Activated CD4-positive, alpha-beta memory T cell treated with anti-CD3 and anti-CD28 coated beads for 36 hours (primary cell): ENCODE results near the gene MAPK8IP3. TPM values are rescaled to one million over a fixed set of nuclear protein-coding genes. Genes with fewer than 3 reads are reported as not detected.
A peak's percentile ranks its signal among the peaks of the same experiment; 100 is the strongest.

Experiments used
- CTCF ChIA-PET: fragments of 350-600 bp; sonication (Branson Sonifier 250); formaldehyde crosslinking; loops from one replicate; lab custom pipeline; 2021; ENCODE audit warnings: antibody characterized with exemption, inconsistent platforms; lab: Charles Lee
- POLR2A ChIA-PET: fragments of 350-600 bp; sonication (Branson Sonifier 250); formaldehyde crosslinking; loops from one replicate; lab custom pipeline; 2021; ENCODE audit warnings: antibody characterized with exemption; lab: Charles Lee
- DNase-seq: peaks from one replicate; pipeline ENCODE4 v3.0.0-alpha.2; 2020
- H3K27ac Mint-ChIP-seq: one replicate; pipeline ENCODE4 v1.8.0; 2021; ENCODE audit warnings: mixed read lengths
- H3K27me3 Mint-ChIP-seq: one replicate; pipeline ENCODE4 v1.8.0; 2021; ENCODE audit warnings: mixed read lengths
- H3K36me3 Mint-ChIP-seq: one replicate; pipeline ENCODE4 v1.8.0; 2021; ENCODE audit warnings: mixed read lengths
- H3K4me1 Mint-ChIP-seq: one replicate; pipeline ENCODE4 v1.8.0; 2021; ENCODE audit warnings: low read depth, mixed read lengths
- H3K4me3 Mint-ChIP-seq: one replicate; pipeline ENCODE4 v1.8.0; 2021; ENCODE audit warnings: mild to moderate bottlenecking, mixed read lengths
- H3K9me3 Mint-ChIP-seq: one replicate; pipeline ENCODE4 v1.8.0; 2021; ENCODE audit warnings: mixed read lengths
- intact Hi-C: fragments of 100-400 bp; cut with micrococcal nuclease; formaldehyde crosslinking; loops from one replicate; pipeline ENCODE4 v1.15.1; 2023
- total RNA-seq, 2 experiments: library from RNA; stranded (reverse); gene quantifications; one replicate each; pipeline ENCODE4 v1.2.3, GENCODE V29; 2021

The MAPK8IP3 gene
- total RNA-seq, 2 experiments from 2014 or later: 51.7 to 56.8 TPM

DNA sequence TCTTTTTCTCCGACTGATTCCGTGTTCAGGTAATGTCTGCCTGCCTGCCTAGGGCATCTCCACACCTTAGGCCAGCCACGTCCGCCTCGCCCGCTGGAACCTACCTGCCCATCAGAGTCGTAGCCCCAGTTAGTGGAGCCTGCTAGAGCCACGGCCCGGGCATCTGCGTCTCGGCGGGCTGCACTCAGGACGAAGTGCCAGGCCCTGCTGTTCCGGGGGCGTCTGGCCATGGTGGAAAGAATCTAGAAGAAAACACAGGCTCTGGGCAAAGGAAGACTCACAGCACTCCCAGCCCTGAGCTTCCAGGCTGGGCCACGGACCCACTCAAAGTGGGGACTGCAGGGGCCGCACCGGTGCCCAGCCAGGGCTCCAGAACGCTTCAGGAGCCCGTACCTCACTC, 75.3 kb downstream of the MAPK8IP3 start:
- H3K4me3 Mint-ChIP-seq: peak overlapping the region; percentile 76
- POLR2A ChIA-PET: interaction anchor here (0.7 to 5.4 kb wide), 4 partner anchors 10 to 374 kb away, joined by 3 to 56 read pairs (median 3); partner anchors contain the start of genes EME2, MRPS34, NME3 and TRAF7
- peaks cover 20% of the 10 kb centered on the region for H3K4me1 Mint-ChIP-seq
- no peaks in the 10 kb centered on the region for H3K9me3 Mint-ChIP-seq
- H3K27ac Mint-ChIP-seq: no peak overlapping the region
- peaks cover 3% of the 10 kb centered on the region for H3K36me3 Mint-ChIP-seq
- no peaks in the 10 kb centered on the region for H3K27me3 Mint-ChIP-seq
- DNase-seq: no peak
- intact Hi-C loops: no loop called here
- CTCF ChIA-PET: interaction anchor here (3.5 kb wide), 1 partner anchor 8 kb away, joined by 42 read pairs; the partner anchor contains the start of genes EME2, MRPS34 and NME3

DNA sequence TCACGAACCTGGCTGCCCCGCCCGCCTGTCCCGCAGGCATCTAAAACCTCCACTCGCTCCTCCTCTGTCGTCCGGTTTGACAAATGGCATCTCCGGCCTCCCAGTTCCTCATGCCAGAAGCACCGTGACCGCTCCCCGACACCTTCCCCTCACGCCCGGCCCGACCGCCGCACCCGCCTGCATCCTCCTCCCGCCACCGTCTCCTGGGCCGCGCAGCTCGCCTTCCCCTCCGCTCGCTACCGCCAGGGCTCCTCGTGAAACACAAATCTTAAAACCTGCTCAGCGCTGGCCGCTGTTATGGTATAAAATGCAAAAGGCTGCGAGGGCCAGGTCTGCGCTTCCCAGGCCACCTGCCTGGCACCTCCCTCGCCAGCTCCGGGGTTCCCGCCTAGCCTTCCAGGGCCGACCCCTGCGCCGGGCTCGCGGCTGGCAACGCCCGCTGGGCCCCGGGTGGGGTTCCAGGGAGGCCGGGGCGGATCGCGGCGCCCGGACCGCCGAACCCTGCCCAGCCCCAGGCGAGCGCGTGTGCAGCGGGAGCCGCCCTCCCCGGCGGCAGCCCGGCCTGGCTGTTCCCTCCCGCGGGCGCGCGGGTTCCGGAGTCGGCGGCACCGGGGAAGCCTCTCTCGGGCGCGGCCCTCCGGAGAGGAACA, 75.9 kb downstream of the MAPK8IP3 start:
- Mint-ChIP-seq H3K4me3 (peak overlapping the region; percentile 76), H3K27ac (peak overlapping the region; percentile 65), H3K36me3 (peaks cover 3% of the 10 kb centered on the region), H3K4me1 (peaks cover 20% of the 10 kb centered on the region), H3K27me3 (no peaks in the 10 kb centered on the region), H3K9me3 (no peaks in the 10 kb centered on the region)
- CTCF ChIA-PET: interaction anchor here (0.9 to 3.5 kb wide), 11 partner anchors 9 to 374 kb away, joined by 3 to 42 read pairs (median 3); partner anchors contain the start of genes EME2, JPT2, MAPK8IP3 and MRPS34
- POLR2A ChIA-PET: interaction anchor here (0.7 to 5.4 kb wide), 10 partner anchors 8 to 403 kb away, joined by 3 to 56 read pairs (median 4); partner anchors contain the start of genes EME2, FAHD1, HAGH and MRPS34
- DNase-seq: peak; percentile 47
- intact Hi-C loops: loop anchor here (1.0 to 2.0 kb wide), 3 partner anchors 9 to 161 kb away; partner anchors contain the start of genes HAGH, MRPS34 and MSRB1

DNA sequence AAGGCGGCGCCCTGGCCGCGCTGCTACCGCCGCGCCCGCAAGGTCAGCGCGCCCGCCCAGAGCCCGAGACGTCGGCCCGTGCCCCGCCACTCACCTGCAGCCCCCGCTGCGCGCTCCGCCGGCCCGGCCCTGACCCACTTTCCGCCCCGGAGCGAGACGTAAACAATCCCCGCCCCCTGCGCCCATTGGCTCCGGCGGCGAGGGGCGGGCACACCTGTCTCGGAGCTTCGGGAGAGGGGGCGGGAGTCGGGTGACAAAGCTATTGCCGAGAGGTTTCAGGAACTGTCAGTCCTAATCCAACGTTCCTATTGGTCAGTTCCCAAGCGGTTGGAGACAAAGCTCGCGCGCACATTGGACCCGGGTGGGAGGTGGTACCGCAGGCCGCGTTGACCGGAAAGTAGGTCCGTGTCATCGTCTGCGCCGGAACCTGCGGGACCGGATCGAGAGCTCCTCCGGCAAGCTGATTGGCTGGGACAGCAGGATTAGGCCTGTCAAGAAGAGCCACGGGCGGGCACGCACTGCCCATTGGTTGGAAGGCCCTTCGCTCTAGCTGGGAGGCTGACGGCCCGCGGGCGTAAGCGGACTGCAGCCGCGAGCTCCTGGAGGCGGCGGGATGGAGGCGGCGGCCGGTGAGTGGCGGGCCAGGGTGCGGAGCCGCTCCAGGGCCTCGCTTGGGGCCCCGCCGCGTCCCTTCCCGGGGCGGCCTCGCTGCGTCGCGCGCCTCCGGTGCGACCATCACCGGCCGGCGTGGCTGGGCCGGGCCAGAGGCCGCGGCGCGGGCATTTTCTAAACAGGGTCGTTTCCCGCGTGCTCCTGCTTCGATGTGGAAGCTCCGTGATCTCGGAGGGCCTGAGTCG, 76.6 kb downstream of the MAPK8IP3 start, which contains the start of the genes NUBP2 and SPSB3:
TSS of gene NUBP2 (plus strand) at position 553 of the 857 bp plus-strand sequence. CDS start at position 614, 61 bp downstream.
TSS of gene SPSB3 (minus strand) at position 164 of the 857 bp plus-strand sequence. CDS start 1,088 bp downstream, outside the sequence.
- Mint-ChIP-seq H3K4me1 (peaks cover 20% of the 10 kb centered on the region), H3K36me3 (peaks cover 3% of the 10 kb centered on the region), H3K9me3 (no peaks in the 10 kb centered on the region), H3K4me3 (peak within 1 kb of the TSS; percentile 92), H3K27ac (peak within 1 kb of the TSS; percentile 78), H3K27me3 (no peaks in the 10 kb centered on the region)
- POLR2A ChIA-PET: interaction anchor here (0.5 to 5.4 kb wide), 15 partner anchors 9 to 404 kb away, joined by 3 to 56 read pairs (median 4); partner anchors contain the start of genes EME2, FAHD1, HAGH and MRPS34
- intact Hi-C loops: loop anchor here (1.0 to 2.0 kb wide), 3 partner anchors 9 to 160 kb away; partner anchors contain the start of genes HAGH, MRPS34 and MSRB1
- DNase-seq: peak; percentile 100
- CTCF ChIA-PET: interaction anchor here (0.6 to 3.5 kb wide), 19 partner anchors 10 to 373 kb away, joined by 3 to 42 read pairs (median 3); partner anchors contain the start of genes EME2, FAHD1, HAGH and JPT2

DNA sequence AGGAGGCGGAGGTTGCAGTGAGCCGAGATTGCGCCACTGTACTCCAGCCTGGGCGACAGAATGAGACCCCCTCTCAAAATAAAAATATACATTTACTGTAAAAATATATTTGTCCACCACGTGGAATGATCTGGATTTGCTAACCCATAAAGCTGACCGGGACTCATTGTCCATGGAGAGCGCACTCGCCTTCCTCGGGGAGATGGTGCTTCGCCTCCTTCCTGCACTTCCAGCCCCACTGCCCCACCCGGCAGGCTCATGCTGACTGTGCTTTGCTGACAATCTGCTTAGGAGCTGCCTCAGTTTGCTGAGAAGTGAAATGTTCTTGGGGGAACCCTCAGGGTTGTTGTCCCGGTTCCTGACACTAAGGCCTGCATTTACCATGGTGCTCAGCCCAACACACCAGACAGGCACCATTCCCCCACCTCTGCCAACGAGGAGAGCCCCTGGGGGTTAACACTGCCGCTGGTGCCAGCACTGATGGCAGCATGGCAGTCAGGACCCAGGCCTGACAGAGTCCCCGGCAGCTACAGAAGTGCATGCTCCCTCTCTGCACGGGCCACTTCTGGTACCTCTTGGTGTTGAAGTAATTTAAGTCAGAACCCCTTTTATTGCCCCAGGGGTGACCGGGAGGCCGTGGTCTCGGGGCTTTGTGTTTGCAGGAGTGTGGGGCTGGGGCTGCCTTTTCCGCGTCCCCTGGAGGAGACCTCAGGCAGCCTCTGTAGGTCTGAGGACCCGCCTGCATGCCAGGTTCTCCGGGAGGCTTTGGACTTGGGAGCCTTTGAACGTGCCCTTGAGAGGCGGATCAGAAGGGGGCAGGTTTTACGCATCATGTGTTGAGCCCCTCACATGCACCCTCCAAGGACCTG, 79.2 kb downstream of the MAPK8IP3 start:
- ChIA-PET POLR2A (interaction anchor here (0.6 kb wide), 1 partner anchor 50 kb away, joined by 3 read pairs; no protein-coding TSS in a partner anchor), CTCF (interaction anchor here (3.5 kb wide), 1 partner anchor 12 kb away, joined by 42 read pairs; the partner anchor contains the start of genes EME2, MRPS34 and NME3)
- H3K4me1 Mint-ChIP-seq: peaks cover 20% of the 10 kb centered on the region
- H3K9me3 Mint-ChIP-seq: no peaks in the 10 kb centered on the region
- peaks cover 6% of the 10 kb centered on the region for H3K36me3 Mint-ChIP-seq
- no peak overlapping the region for H3K27ac Mint-ChIP-seq
- H3K27me3 Mint-ChIP-seq: no peaks in the 10 kb centered on the region
- intact Hi-C loops: no loop called here
- peak overlapping the region; percentile 45 for H3K4me3 Mint-ChIP-seq
- DNase-seq: no peak

DNA sequence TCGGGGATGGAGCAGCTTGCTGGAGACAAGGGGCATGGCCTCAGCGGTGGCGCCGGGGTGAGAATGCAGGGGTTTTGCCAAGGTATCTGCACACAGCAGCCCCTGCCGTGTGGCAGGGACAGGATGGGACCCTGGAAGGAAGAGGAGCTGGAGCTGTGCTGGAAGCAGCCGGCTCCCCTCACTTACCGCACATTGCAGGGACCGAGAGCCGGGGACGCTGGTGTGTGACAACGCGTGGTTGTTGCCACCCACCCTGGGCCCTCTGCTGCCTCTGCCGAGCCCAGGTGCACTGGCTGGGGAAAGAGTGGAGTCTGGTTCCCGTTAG, 79.8 kb downstream of the MAPK8IP3 start:
- H3K27me3 Mint-ChIP-seq: no peaks in the 10 kb centered on the region
- CTCF ChIA-PET: no interaction called here
- H3K36me3 Mint-ChIP-seq: peaks cover 8% of the 10 kb centered on the region
- DNase-seq: no peak
- H3K27ac Mint-ChIP-seq: no peak overlapping the region
- intact Hi-C loops: no loop called here
- H3K4me3 Mint-ChIP-seq: no peak overlapping the region
- H3K9me3 Mint-ChIP-seq: no peaks in the 10 kb centered on the region
- POLR2A ChIA-PET: no interaction called here
- H3K4me1 Mint-ChIP-seq: peaks cover 20% of the 10 kb centered on the region

DNA sequence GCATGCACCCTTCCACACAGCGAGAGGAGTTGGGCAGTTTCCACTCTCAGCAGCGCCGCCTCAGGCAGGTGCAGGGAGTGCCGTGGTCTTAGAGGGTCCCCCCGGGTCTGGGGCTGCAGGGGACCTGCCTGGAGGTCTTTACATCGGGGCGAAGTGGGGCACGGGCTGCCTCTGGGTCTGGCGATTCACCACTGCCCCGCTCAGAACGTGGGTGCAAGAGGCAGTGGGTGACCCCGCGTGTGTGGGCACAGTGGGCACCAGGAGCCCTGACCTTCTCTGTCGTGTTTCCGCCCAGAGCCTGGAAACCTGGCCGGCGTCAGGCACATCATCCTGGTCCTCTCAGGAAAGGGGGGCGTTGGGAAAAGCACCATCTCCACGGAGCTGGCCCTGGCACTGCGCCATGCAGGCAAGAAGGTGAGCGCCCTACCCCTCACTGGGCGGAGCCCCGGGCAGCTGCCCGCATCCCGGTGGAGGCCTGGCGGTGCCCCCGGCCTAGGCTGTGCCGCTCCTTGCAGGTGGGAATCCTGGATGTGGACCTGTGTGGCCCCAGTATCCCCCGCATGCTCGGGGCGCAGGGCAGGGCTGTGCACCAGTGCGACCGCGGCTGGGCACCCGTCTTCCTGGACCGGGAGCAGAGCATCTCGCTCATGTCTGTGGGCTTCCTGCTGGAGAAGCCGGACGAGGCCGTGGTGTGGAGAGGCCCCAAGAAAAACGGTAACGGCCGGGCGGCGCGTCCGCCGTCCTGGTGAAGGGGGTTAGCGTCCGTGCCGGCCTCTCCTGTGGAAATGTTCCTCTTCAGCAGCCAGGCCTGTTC, 80.5 kb downstream of the MAPK8IP3 start:
- CTCF ChIA-PET: no interaction called here
- POLR2A ChIA-PET: no interaction called here
- Mint-ChIP-seq H3K9me3 (no peaks in the 10 kb centered on the region), H3K36me3 (peaks cover 8% of the 10 kb centered on the region), H3K27ac (no peak overlapping the region), H3K4me3 (no peak overlapping the region), H3K27me3 (no peaks in the 10 kb centered on the region), H3K4me1 (peaks cover 16% of the 10 kb centered on the region)
- DNase-seq: no peak
- intact Hi-C loops: no loop called here

DNA sequence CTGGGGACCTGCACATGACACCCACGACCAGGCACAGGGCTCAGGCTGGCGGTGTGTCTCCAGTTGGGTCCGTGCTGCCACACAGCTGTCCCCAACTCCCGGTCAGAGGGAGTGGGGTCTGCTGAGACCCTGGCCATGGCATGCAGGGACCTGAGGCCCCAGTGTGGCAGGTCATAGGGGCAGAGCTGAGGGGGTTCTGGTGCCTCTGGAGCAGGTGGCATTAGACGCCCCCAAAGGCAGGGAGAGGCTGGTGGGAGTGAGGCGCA, 81.0 kb downstream of the MAPK8IP3 start:
- CTCF ChIA-PET: no interaction called here
- H3K27ac Mint-ChIP-seq: no peak overlapping the region
- no peaks in the 10 kb centered on the region for H3K9me3 Mint-ChIP-seq
- POLR2A ChIA-PET: no interaction called here
- H3K27me3 Mint-ChIP-seq: no peaks in the 10 kb centered on the region
- intact Hi-C loops: no loop called here
- peaks cover 12% of the 10 kb centered on the region for H3K4me1 Mint-ChIP-seq
- H3K36me3 Mint-ChIP-seq: peaks cover 8% of the 10 kb centered on the region
- DNase-seq: no peak
- H3K4me3 Mint-ChIP-seq: no peak overlapping the region

DNA sequence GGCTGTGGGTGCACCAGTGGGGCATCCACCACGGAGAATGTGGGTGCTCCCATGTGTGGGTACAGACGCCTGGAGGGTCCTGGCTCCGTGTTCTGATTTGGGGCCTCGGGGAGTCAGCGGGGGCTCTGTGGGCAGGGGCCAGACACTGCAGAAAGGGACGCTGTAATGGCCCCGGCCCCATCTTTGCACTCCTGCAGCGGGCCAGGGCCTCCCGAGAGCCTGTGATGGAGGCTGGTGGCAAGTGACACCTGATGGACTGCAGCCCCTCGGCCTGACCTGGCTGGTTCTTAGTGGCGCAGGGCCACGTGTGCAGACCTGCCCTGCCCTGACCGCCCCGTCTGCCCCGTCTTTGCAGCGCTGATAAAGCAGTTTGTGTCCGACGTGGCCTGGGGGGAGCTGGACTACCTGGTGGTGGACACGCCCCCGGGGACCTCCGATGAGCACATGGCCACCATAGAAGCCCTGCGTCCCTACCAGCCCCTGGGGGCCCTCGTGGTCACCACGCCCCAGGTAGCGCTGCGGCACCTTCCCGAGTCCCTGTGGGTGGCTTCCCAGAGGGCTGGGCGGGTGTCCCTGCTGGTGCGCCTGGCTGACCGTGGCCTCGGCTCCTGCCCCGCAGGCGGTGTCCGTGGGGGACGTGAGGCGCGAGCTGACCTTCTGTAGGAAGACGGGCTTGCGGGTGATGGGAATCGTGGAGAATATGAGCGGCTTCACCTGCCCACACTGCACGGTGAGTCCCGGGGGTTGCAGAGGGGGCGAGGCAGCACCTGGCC, 81.5 kb downstream of the MAPK8IP3 start:
- CTCF ChIA-PET: no interaction called here
- intact Hi-C loops: no loop called here
- POLR2A ChIA-PET: no interaction called here
- H3K36me3 Mint-ChIP-seq: peaks cover 8% of the 10 kb centered on the region
- peaks cover 12% of the 10 kb centered on the region for H3K4me1 Mint-ChIP-seq
- no peaks in the 10 kb centered on the region for H3K27me3 Mint-ChIP-seq
- no peaks in the 10 kb centered on the region for H3K9me3 Mint-ChIP-seq
- no peak overlapping the region for H3K4me3 Mint-ChIP-seq
- no peak overlapping the region for H3K27ac Mint-ChIP-seq
- DNase-seq: peak; percentile 8

DNA sequence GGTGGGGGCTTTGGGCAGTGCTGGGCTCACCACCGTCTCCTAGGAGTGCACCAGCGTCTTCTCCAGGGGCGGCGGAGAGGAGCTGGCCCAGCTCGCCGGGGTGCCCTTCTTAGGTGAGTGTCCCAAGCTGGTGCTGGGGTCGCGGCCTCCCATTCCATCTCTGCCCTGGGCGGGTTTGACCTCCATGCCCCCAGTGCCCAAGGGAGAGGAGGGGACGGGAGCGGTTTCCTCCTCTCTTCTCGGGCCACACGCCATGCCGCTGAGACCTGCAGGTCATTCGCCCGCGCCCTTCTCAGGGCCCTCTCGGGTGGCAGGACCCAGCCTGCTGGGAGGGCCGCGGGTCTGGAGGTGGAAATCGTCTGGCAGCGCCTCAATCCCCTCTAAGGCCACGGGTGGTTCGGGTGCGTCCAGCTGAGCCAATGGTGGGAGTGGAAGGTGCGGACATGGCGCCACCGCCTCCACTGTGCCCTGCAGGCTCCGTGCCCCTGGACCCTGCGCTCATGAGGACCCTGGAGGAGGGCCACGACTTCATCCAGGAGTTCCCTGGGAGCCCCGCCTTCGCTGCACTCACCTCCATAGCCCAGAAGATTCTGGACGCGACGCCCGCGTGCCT, 82.2 kb downstream of the MAPK8IP3 start:
- ChIA-PET CTCF (no interaction called here), POLR2A (no interaction called here)
- H3K4me3 Mint-ChIP-seq: no peak overlapping the region
- intact Hi-C loops: no loop called here
- no peaks in the 10 kb centered on the region for H3K9me3 Mint-ChIP-seq
- peaks cover 11% of the 10 kb centered on the region for H3K4me1 Mint-ChIP-seq
- H3K27ac Mint-ChIP-seq: no peak overlapping the region
- DNase-seq: no peak
- no peaks in the 10 kb centered on the region for H3K27me3 Mint-ChIP-seq
- H3K36me3 Mint-ChIP-seq: peaks cover 8% of the 10 kb centered on the region

DNA sequence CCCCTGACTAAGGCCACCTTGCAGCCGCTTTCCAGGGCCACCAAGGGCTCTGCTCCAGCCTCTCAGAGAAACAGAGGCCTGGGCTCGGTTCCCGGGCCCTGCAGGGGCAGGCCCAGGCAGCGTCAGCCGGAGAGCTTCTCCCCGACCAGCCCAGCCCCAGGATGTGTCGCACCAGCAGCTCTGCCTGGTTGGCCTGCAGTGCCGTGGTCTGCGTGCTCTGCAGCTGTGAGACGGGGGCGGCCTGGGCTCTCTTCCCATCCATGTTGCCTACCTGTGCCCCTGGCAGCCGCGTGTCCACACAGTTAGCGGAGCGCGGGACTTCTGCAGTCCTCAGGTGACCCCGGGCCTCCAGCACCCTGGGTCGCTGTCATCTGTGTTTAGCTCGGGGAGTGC, 82.7 kb downstream of the MAPK8IP3 start:
- Mint-ChIP-seq H3K27ac (no peak overlapping the region), H3K36me3 (peaks cover 5% of the 10 kb centered on the region), H3K4me3 (no peak overlapping the region), H3K4me1 (peaks cover 8% of the 10 kb centered on the region), H3K9me3 (no peaks in the 10 kb centered on the region), H3K27me3 (no peaks in the 10 kb centered on the region)
- intact Hi-C loops: no loop called here
- POLR2A ChIA-PET: no interaction called here
- CTCF ChIA-PET: no interaction called here
- DNase-seq: no peak
